GM21737 (cell line): ENCODE results near the gene ZNF296.

ENCODE experiments used
- ATAC-seq: cut with Tn5 transposase; IDR thresholded peaks from one replicate; pipeline ENCODE4 v1.9.1; 2021; ENCODE audit warnings: mild to moderate bottlenecking, moderate library complexity; ENCODE audit not compliant: unreplicated experiment

The ZNF296 gene

GRCh38 chr19:45087531-45087930 is 11.3 kb upstream of the ZNF296 start:
- no peak for ATAC-seq

- ATAC-seq: no peak
These were observed 10.2 kb upstream of the ZNF296 start for GRCh38 chr19:45086480-45086879.

- ATAC-seq: no peak
These were observed 5.9 kb upstream of the ZNF296 start for GRCh38 chr19:45082170-45082569.

GRCh38 chr19:45079911-45080370 is 3.7 kb upstream of the ZNF296 start:
- no peak for ATAC-seq

- ATAC-seq: no peak
These were observed 3.0 kb upstream of the ZNF296 start, which contains the start of gene GEMIN7 for GRCh38 chr19:45079063-45079910. GEMIN7 (plus strand) TSS chr19:45079260; CDS start chr19:45090115, 10,855 bp downstream.

GRCh38 chr19:45078390-45079062 is 2.2 kb upstream of the ZNF296 start:
- ATAC-seq: no peak

GRCh38 chr19:45076851-45077730 is 813 bp upstream of the ZNF296 start:
- ATAC-seq: no peak

- ATAC-seq: peak; percentile 47
These were observed 813 bp downstream of the ZNF296 start for GRCh38 chr19:45075301-45076028.

- ATAC-seq: no peak
These were observed 1.5 kb downstream of the ZNF296 start for GRCh38 chr19:45074744-45075300.

- ATAC-seq: no peak
These were observed 4.1 kb downstream of the ZNF296 start for GRCh38 chr19:45071969-45072790.

- ATAC-seq: no peak
These were observed 4.7 kb downstream of the ZNF296 start for GRCh38 chr19:45071545-45071938.

- ATAC-seq: no peak
These were observed 5.3 kb downstream of the ZNF296 start for GRCh38 chr19:45070861-45071544.

GRCh38 chr19:45070214-45070613 is 6.1 kb downstream of the ZNF296 start:
- ATAC-seq: no peak

- ATAC-seq: no peak
These were observed 7.2 kb downstream of the ZNF296 start for GRCh38 chr19:45069056-45069455.

GRCh38 chr19:45068041-45068440 is 8.2 kb downstream of the ZNF296 start:
- no peak for ATAC-seq

GRCh38 chr19:45066921-45067661 is 9.2 kb downstream of the ZNF296 start:
- no peak for ATAC-seq

GRCh38 chr19:45063851-45064801 is 12.2 kb downstream of the ZNF296 start:
- no peak for ATAC-seq
